H9 (cell line): ENCODE measurements around the gene TM9SF4. TPM values are rescaled to one million over a fixed set of nuclear protein-coding genes. Genes with fewer than 3 reads are reported as not detected.

Experiments
- DNase-seq: peaks from one replicate; pipeline ENCODE4 v3.0.0-alpha.2; 2017
- H2AFZ ChIP-seq: one replicate; pipeline ENCODE4 v1.6.1; 2013; ENCODE audit warnings: mild to moderate bottlenecking, low read length, control low read depth, moderate library complexity
- H2AK5ac ChIP-seq: 2 replicates; pipeline ENCODE4 v1.6.1; 2013; ENCODE audit warnings: low read length, control low read depth, mixed read lengths; ENCODE audit not compliant: insufficient read length
- H2BK120ac ChIP-seq: one replicate; pipeline ENCODE4 v1.6.1; 2013; ENCODE audit warnings: low read depth, mild to moderate bottlenecking, low read length, control low read depth, inconsistent platforms; ENCODE audit not compliant: poor library complexity, severe bottlenecking
- H2BK12ac ChIP-seq: 2 replicates; pipeline ENCODE4 v1.6.1; 2013; ENCODE audit warnings: low read length, control low read depth, mixed read lengths, low read depth; ENCODE audit not compliant: insufficient read length
- H2BK15ac ChIP-seq: 2 replicates; pipeline ENCODE4 v1.6.1; 2013; ENCODE audit warnings: low read depth, low read length, control low read depth
- H2BK20ac ChIP-seq: one replicate; pipeline ENCODE4 v1.6.1; 2013; ENCODE audit warnings: low read depth, mild to moderate bottlenecking, low read length, control low read depth, inconsistent platforms; ENCODE audit not compliant: poor library complexity, severe bottlenecking
- H2BK5ac ChIP-seq: 2 replicates; pipeline ENCODE4 v1.6.1; 2013; ENCODE audit warnings: low read length, control low read depth, mixed read lengths; ENCODE audit not compliant: insufficient read length
- H3K14ac ChIP-seq: 2 replicates; pipeline ENCODE4 v1.6.1; 2013; ENCODE audit warnings: low read length, control low read depth; ENCODE audit not compliant: insufficient read depth
- H3K18ac ChIP-seq: 2 replicates; pipeline ENCODE4 v1.6.1; 2013; ENCODE audit warnings: low read depth, mild to moderate bottlenecking, mixed read lengths, low read length, control low read depth; ENCODE audit not compliant: insufficient read length
- H3K23ac ChIP-seq: 2 replicates; pipeline ENCODE4 v1.6.1; 2013; ENCODE audit warnings: low read length, control low read depth, mixed read lengths, low read depth; ENCODE audit not compliant: insufficient read length
- H3K23me2 ChIP-seq: 2 replicates; pipeline ENCODE4 v1.6.1; 2013; ENCODE audit warnings: low read depth, mild to moderate bottlenecking, mixed read lengths, low read length, control low read depth; ENCODE audit not compliant: insufficient read length, poor library complexity, severe bottlenecking
- H3K27ac ChIP-seq: 2 replicates; pipeline ENCODE4 v1.5.1; 2013; ENCODE audit warnings: low read length, control low read depth, mixed read lengths, low read depth; ENCODE audit not compliant: insufficient read length
- H3K27me3 ChIP-seq: 2 replicates; pipeline ENCODE4 v1.6.1; 2013; ENCODE audit warnings: low read length, control low read depth, inconsistent platforms; ENCODE audit not compliant: insufficient read depth
- H3K4ac ChIP-seq: 2 replicates; pipeline ENCODE4 v1.6.1; 2013; ENCODE audit warnings: low read depth, mild to moderate bottlenecking, control low read depth, inconsistent platforms, low read length, moderate library complexity
- H3K4me1 ChIP-seq: 2 replicates; pipeline ENCODE4 v1.6.1; 2013; ENCODE audit warnings: low read length, control low read depth, inconsistent platforms; ENCODE audit not compliant: insufficient read depth
- H3K4me2 ChIP-seq: 2 replicates; pipeline ENCODE4 v1.6.1; 2013; ENCODE audit warnings: low read length, control low read depth, mixed read lengths; ENCODE audit not compliant: insufficient read length, insufficient read depth
- H3K56ac ChIP-seq: 2 replicates; pipeline ENCODE4 v1.6.1; 2013; ENCODE audit warnings: low read depth, mild to moderate bottlenecking, mixed read lengths, low read length, control low read depth; ENCODE audit not compliant: insufficient read length
- H3K79me1 ChIP-seq: 2 replicates; pipeline ENCODE4 v1.6.1; 2013; ENCODE audit warnings: low read depth, mild to moderate bottlenecking, moderate library complexity, low read length, control low read depth, inconsistent platforms; ENCODE audit not compliant: insufficient read depth, poor library complexity, severe bottlenecking
- H3K79me2 ChIP-seq: 2 replicates; pipeline ENCODE4 v1.6.1; 2013; ENCODE audit warnings: low read length, control low read depth, inconsistent platforms; ENCODE audit not compliant: insufficient read depth
- H3K9ac ChIP-seq: 2 replicates; pipeline ENCODE4 v1.6.1; 2013; ENCODE audit warnings: low read length, control low read depth, mixed read lengths; ENCODE audit not compliant: insufficient read length; ENCODE audit errors: extremely low read depth
- H3K9me3 ChIP-seq: one replicate; pipeline ENCODE4 v1.6.1; 2013; ENCODE audit warnings: low read depth, low read length, inconsistent platforms; ENCODE audit not compliant: control insufficient read depth
- H3T11ph ChIP-seq: one replicate; pipeline ENCODE4 v1.6.1; 2013; ENCODE audit warnings: mild to moderate bottlenecking, low read length, control low read depth, inconsistent platforms
- H4K20me1 ChIP-seq: one replicate; pipeline ENCODE4 v1.6.1; 2013; ENCODE audit not compliant: control insufficient read depth, insufficient read length, insufficient read depth
- H4K5ac ChIP-seq: 2 replicates; pipeline ENCODE4 v1.6.1; 2013; ENCODE audit warnings: low read depth, mild to moderate bottlenecking, mixed read lengths, low read length, control low read depth; ENCODE audit not compliant: insufficient read length
- H4K8ac ChIP-seq: replicated peaks from 2 replicates; pipeline ENCODE4 v1.6.1; 2013; ENCODE audit warnings: low read length, control low read depth, mixed read lengths, low read depth; ENCODE audit not compliant: insufficient read length
- H4K91ac ChIP-seq: 2 replicates; pipeline ENCODE4 v1.6.1; 2013; ENCODE audit warnings: low read depth, mild to moderate bottlenecking, moderate library complexity, mixed read lengths, low read length, control low read depth; ENCODE audit not compliant: insufficient read length
- H3K27ac Mint-ChIP-seq, 3 experiments: 2 replicates in 2 of 3; 3 replicates in 1 of 3; pipeline ENCODE4 v1.8.0; 2020 to 2021; ENCODE audit warnings: mixed read lengths in 3 of 3, mild to moderate bottlenecking in 1 of 3, moderate library complexity in 1 of 3
- H3K27me3 Mint-ChIP-seq: 2 replicates; pipeline ENCODE4 v1.8.0; 2021; ENCODE audit warnings: low read depth, mild to moderate bottlenecking, moderate library complexity, mixed read lengths
- H3K36me3 Mint-ChIP-seq, 3 experiments: 2 replicates in 2 of 3; 3 replicates in 1 of 3; pipeline ENCODE4 v1.8.0; 2020 to 2021; ENCODE audit warnings: low read depth in 3 of 3, mixed read lengths in 3 of 3; ENCODE audit not compliant: insufficient read depth in 1 of 3
- H3K4me1 Mint-ChIP-seq, 2 experiments: 2 replicates each; pipeline ENCODE4 v1.8.0; 2020; ENCODE audit warnings: mixed read lengths in 2 of 2
- H3K4me3 Mint-ChIP-seq, 2 experiments: 2 replicates in 1 of 2; 3 replicates in 1 of 2; pipeline ENCODE4 v1.8.0; 2020 to 2021; ENCODE audit warnings: mild to moderate bottlenecking in 2 of 2, mixed read lengths in 2 of 2, moderate library complexity in 1 of 2
- H3K9me3 Mint-ChIP-seq, 2 experiments: 2 replicates in 1 of 2; 3 replicates in 1 of 2; pipeline ENCODE4 v1.8.0; 2020; ENCODE audit warnings: mild to moderate bottlenecking in 2 of 2, mixed read lengths in 2 of 2, moderate library complexity in 1 of 2
- WGBS: extraction: QIAGEN DNeasy Blood & Tissue Kit; methylation state at CpG from one replicate; pipeline ENCODE4 v1.1.7; 2013; ENCODE audit warnings: missing lambda C conversion rate, low lambda C conversion rate, mixed read lengths; ENCODE audit not compliant: insufficient read length; ENCODE audit errors: extremely low coverage; 5-methylcytosine and 5-hydroxymethylcytosine counted together
- total RNA-seq: library from RNA; stranded (reverse); gene quantifications from 2 replicates; pipeline ENCODE4 v1.2.1, GENCODE V29; 2021
- TF ChIP-seq, protein P1 (sequence below): fragments of 200-600 bp; sonication (generic); conservative IDR thresholded peaks from 3 replicates; pipeline ENCODE4 v1.8.0; 2021; ENCODE audit warnings: antibody characterized with exemption, mild to moderate bottlenecking

TM9SF4 gene
- total RNA-seq, 1 experiment from 2014 or later: 62.3 TPM

DNA sequence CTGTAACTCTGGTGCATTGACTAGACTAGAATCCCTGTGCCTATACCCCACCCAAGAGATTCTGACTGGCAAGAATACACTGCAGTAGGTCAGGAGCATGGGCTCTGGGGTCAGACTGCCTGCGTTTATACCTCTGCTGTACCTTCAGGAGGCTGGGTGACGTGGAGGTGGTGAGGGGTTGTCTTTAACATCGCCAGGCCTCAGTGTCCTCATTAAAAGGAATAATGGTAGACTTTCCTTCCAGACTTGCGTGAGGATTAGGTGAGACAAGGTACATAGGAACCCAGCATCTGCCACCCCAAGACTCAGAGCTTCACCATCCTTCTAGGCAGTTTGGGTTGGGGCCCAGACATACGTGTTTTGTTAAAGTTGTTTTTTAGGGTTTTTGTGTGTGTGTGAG, 44.3 kb downstream of the TM9SF4 start:
- H3K18ac ChIP-seq: no peak overlapping the region
- H2BK12ac ChIP-seq: no peak overlapping the region
- TF ChIP-seq, protein P1, sequence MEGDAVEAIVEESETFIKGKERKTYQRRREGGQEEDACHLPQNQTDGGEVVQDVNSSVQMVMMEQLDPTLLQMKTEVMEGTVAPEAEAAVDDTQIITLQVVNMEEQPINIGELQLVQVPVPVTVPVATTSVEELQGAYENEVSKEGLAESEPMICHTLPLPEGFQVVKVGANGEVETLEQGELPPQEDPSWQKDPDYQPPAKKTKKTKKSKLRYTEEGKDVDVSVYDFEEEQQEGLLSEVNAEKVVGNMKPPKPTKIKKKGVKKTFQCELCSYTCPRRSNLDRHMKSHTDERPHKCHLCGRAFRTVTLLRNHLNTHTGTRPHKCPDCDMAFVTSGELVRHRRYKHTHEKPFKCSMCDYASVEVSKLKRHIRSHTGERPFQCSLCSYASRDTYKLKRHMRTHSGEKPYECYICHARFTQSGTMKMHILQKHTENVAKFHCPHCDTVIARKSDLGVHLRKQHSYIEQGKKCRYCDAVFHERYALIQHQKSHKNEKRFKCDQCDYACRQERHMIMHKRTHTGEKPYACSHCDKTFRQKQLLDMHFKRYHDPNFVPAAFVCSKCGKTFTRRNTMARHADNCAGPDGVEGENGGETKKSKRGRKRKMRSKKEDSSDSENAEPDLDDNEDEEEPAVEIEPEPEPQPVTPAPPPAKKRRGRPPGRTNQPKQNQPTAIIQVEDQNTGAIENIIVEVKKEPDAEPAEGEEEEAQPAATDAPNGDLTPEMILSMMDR: no peak
- no peak overlapping the region for H3K14ac ChIP-seq
- Mint-ChIP-seq H3K4me1 (peaks cover 2 to 7% of the 10 kb centered on the region in 2 experiments; a peak in 3 of 4 replicates), H3K27me3 (no peaks in the 10 kb centered on the region), H3K4me3 (no peak overlapping the region), H3K27ac (no peak overlapping the region; a peak in 1 of 7 replicates), H3K9me3 (no peaks in the 10 kb centered on the region), H3K36me3 (peaks cover 23 to 81% (median 63%) of the 10 kb centered on the region in 3 experiments)
- no CpG with 5 or more reads among the region's 5 CpGs for WGBS
- no peak overlapping the region for H3K56ac ChIP-seq
- H3K27me3 ChIP-seq: no peaks in the 10 kb centered on the region
- no peak overlapping the region for H4K8ac ChIP-seq
- no peaks in the 10 kb centered on the region for H3K79me2 ChIP-seq
- H2AFZ ChIP-seq: no peak overlapping the region
- no peak overlapping the region for H2BK15ac ChIP-seq
- no peak overlapping the region for H3K27ac ChIP-seq
- H3K23ac ChIP-seq: no peak overlapping the region
- no peak overlapping the region for H3K9ac ChIP-seq
- H2BK120ac ChIP-seq: no peak overlapping the region
- H3K4ac ChIP-seq: no peak overlapping the region
- no peaks in the 10 kb centered on the region for H4K20me1 ChIP-seq
- H4K91ac ChIP-seq: no peak overlapping the region
- H2BK20ac ChIP-seq: no peak overlapping the region
- no peak overlapping the region for H3T11ph ChIP-seq
- H2BK5ac ChIP-seq: no peak overlapping the region
- no peaks in the 10 kb centered on the region for H3K79me1 ChIP-seq
- no peak overlapping the region for H3K4me2 ChIP-seq
- H3K23me2 ChIP-seq: no peaks in the 10 kb centered on the region
- H3K9me3 ChIP-seq: no peaks in the 10 kb centered on the region
- no peak overlapping the region for H4K5ac ChIP-seq
- H2AK5ac ChIP-seq: no peak overlapping the region
- H3K4me1 ChIP-seq: no peaks in the 10 kb centered on the region
- DNase-seq: no peak
